Epithelial cell of proximal tubule (primary cell): ENCODE results near the gene COBL. TPM values are rescaled to one million over a fixed set of nuclear protein-coding genes. Genes with fewer than 3 reads are reported as not detected.

Source experiments
- DNase-seq: peaks from one replicate; pipeline ENCODE4 v3.0.0-alpha.2; 2011; ENCODE audit warnings: low read depth
- H3K4me3 ChIP-seq: 2 replicates; pipeline ENCODE4 v1.5.1; 2011; ENCODE audit warnings: low read depth, mild to moderate bottlenecking, low read length
- total RNA-seq: library from RNA; depleted of rRNA; stranded (reverse); fragments of >200 nt; gene quantifications from 2 replicates; pipeline ENCODE4 v1.2.3, GENCODE V29; 2015
- TF ChIP-seq, protein P1 (sequence below): conservative IDR thresholded peaks from 2 replicates; pipeline ENCODE4 v1.5.1; 2012; ENCODE audit warnings: low read depth, mild to moderate bottlenecking, low read length

Gene COBL
- total RNA-seq, 1 donor from 2014 or later: 6.6 TPM

DNA sequence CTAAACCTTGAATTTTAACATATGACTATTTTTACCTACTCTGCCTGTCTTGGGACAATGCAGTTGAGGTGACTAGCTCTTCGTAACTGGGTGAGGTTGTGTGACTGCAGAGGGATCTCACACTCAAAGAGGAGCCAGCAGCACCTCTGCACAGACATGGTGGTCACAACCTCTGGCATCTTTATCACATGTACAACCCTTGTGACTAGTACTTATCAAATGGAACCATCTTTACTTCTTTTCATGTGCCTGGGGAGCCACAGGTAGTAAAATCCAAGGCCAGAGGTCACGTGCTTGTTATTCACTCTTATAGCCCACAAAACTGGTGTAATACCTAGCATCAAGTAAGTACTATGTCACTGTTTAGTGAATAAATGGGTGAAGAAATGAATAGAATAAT lies 244.3 kb downstream of the COBL start:
- H3K4me3 ChIP-seq: no peak overlapping the region
- no peak for DNase-seq
- TF ChIP-seq, protein P1, sequence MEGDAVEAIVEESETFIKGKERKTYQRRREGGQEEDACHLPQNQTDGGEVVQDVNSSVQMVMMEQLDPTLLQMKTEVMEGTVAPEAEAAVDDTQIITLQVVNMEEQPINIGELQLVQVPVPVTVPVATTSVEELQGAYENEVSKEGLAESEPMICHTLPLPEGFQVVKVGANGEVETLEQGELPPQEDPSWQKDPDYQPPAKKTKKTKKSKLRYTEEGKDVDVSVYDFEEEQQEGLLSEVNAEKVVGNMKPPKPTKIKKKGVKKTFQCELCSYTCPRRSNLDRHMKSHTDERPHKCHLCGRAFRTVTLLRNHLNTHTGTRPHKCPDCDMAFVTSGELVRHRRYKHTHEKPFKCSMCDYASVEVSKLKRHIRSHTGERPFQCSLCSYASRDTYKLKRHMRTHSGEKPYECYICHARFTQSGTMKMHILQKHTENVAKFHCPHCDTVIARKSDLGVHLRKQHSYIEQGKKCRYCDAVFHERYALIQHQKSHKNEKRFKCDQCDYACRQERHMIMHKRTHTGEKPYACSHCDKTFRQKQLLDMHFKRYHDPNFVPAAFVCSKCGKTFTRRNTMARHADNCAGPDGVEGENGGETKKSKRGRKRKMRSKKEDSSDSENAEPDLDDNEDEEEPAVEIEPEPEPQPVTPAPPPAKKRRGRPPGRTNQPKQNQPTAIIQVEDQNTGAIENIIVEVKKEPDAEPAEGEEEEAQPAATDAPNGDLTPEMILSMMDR: no peak

DNA sequence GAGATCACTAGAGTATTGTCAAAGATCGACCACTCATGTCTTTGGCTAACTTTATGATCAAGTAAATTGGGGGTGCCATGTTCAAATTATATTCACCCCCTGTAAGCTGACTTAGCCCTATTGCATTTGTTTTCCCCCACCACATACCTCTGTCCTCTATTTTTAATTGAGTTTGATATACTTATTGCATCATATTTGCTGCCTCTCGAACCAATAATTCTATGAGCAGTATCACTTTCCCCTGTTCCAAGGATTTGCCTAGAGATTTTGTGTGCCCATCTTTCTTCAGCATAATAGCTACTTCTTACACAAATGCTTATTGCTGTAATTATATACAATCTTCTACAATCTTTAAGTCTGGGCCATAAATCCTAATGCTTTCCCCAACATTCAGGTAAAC lies 245.2 kb downstream of the COBL start:
- TF ChIP-seq, protein P1: no peak
- no peak overlapping the region for H3K4me3 ChIP-seq
- no peak for DNase-seq

DNA sequence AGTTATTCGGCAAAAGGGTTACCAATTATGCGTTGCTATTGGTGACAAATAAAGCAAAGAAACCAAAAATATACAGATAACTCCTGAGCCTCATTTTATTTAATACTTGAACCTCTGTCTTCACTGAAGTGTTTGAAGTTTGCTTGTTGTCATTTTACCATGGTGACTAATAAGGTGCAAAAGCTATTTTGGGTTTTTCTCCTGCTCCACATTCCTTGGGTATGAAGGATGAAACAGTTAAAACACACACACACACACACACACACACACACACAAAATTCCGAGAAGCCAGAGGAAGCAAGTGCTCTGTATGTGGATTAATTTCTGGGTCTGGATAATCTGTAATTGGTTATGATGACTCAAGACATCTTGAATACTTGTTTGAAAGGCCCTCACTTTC lies 246.5 kb downstream of the COBL start:
- TF ChIP-seq, protein P1: no peak
- DNase-seq: no peak

DNA sequence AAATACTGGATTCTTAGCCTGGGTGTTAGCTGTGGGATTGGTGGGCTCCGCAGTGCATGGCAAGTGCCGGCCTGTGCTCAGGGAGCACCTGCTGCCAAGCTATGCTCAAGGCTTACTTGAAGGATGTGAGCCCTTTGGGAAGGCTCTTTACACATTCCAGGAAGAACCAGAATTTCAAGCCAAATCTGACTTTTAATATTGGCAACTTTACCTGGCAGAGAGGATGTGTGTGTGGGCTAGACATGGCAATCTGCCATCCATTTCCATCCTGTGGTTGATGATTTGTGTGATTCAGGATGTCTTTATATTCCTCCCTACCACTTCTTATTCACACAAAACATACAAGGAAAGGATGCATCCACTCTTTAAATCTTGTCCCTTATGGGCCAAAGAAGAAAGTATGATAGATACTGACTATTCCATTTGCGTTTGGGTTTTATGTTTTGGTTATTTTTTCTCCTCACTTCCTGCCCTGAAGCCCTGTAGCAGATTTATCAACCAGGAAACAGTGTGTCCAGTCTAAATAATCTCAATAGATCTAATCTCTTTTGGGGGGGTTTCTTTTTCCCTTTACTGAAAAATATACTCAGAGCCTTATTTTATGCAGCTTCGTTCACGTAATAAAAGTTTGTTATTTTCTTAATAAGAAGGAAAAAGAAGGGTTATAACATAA lies 247.1 kb downstream of the COBL start:
- no peak overlapping the region for H3K4me3 ChIP-seq
- no peak for DNase-seq
- TF ChIP-seq, protein P1: no peak

More for the DNA sequence above, 246.5 kb downstream of the COBL start:
- no peak overlapping the region for H3K4me3 ChIP-seq

DNA sequence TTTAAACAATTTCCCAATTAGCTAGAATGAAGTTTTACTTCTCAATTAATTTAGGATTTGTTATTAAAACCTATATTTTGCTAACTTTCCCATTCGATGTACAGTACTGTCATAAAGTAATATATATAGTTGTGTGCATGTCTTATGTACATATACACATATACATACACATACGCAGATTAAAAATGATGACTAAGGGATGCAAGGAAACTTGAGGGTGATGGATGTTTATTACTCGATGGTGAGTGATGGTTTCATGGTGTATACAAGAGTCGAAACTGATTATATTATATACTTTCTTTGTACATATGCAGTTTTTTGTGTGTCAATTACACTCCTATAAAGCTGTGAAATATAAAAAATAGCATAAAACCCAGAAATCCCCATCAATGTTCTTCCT lies 248.2 kb downstream of the COBL start:
- no peak overlapping the region for H3K4me3 ChIP-seq
- TF ChIP-seq, protein P1: no peak
- no peak for DNase-seq

DNA sequence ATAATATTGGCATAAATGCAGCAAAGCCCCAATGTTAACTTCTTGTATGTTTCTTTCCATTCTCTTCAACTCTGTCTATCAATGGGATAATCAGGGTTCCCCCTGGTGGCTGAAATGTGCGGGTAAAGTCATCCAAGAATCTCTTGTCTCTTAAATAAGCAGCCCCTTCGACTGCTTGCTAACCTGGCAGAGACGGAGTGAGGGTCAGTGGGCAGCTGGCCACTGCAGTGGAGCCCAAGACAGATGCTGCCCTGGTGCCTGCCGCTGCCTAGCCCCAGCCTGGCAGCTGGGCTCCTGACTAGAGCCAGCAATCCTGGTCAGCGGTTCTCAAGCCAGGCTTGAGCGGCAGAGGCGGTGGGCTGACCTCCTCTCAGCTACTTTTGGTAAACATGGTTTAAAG lies 248.9 kb downstream of the COBL start:
- TF ChIP-seq, protein P1: peak; percentile 87

DNA sequence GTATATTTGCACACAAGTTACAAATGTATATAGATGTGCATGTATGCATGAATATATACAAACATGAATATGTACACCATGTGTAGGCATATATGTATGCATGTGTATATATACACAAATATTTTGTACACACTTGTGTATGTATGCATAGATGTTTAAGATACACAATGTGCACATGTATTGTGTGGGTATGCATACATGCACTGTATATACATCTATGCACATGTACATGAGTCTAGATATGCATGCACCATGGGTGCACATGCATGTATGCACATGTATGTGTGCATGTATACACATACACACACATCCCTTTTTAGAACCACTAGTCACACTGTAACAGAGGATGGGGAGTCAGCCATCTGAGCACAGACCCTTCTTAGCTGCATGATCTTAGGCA lies 249.4 kb downstream of the COBL start:
- TF ChIP-seq, protein P1: no peak
- no peak for DNase-seq
- no peak overlapping the region for H3K4me3 ChIP-seq

More for the DNA sequence above, 248.9 kb downstream of the COBL start:
- no peak for DNase-seq
- H3K4me3 ChIP-seq: no peak overlapping the region
